Lower leg skin (tissue), 3 donors: ENCODE measurements around the gene KRTAP10-7.
"Not testable (repeated sequence)": the region's sequence is repeated elsewhere in the genome, so short reads cannot be mapped to it uniquely, and the experiment has no call there.

Experiments
- CTCF ChIP-seq, 3 donors: fragments of 450-650 bp; IDR thresholded peaks; one replicate each; pipeline ENCODE4 v1.5.1; 2016; ENCODE audit warnings: antibody characterized with exemption in 3 of 3, mild to moderate bottlenecking in 3 of 3, moderate library complexity in 2 of 3
- POLR2A ChIP-seq, 2 donors: fragments of 450-650 bp; IDR thresholded peaks; one replicate each; pipeline ENCODE4 v1.6.1; 2016 to 2017; ENCODE audit warnings: antibody characterized with exemption in 2 of 2, mild to moderate bottlenecking in 1 of 2, moderate library complexity in 1 of 2

GRCh38 chr21:44591801-44592130 is 8.6 kb upstream of the KRTAP10-7 start:
- TF ChIP-seq POLR2A, CTCF (IDR thresholded peaks at IDR 0.05): not testable (repeated sequence)
